Measurements from ENCODE around the gene CPD. TPM values are rescaled to one million over a fixed set of nuclear protein-coding genes. Genes with fewer than 3 reads are reported as not detected.

Gene CPD
- total RNA-seq, 1 donor from 2014 or later = 68.9 TPM

DNA sequence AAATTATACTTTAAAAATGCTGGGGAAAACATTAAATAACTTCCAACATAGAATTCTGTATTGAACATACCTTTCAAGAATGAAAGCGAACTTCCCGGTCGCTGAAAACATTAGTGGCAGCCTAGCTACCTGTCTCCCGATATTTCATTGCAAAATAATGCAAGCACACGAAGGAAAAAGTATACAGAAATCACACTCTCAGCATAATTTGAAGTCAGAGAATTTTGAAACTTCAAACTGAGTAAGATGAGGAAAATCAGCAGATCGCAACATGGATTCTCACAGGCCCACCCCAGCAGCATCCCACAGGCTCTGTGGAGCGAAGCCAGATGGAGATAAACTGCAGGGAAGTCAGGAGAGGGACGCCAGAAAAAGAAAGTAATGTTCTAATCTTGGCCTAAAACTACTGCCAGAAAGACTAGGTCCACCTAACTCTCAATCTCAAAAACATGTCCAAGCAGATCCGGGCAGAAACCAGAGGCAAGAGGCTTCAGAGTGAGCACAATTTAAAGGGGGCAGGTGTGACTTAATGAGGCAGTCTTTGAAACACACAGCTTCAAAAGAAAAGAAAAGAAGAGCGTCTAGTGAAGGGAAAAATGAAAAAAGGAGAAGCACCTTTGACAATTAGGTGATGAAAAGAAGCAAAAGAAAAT, 93.6 kb downstream of the CPD start:
- H3K27ac ChIP-seq = no peak overlapping the region
- no peaks in the 10 kb centered on the region for H3K9me3 ChIP-seq
- ATAC-seq = no peak
- TF ChIP-seq, protein P1, sequence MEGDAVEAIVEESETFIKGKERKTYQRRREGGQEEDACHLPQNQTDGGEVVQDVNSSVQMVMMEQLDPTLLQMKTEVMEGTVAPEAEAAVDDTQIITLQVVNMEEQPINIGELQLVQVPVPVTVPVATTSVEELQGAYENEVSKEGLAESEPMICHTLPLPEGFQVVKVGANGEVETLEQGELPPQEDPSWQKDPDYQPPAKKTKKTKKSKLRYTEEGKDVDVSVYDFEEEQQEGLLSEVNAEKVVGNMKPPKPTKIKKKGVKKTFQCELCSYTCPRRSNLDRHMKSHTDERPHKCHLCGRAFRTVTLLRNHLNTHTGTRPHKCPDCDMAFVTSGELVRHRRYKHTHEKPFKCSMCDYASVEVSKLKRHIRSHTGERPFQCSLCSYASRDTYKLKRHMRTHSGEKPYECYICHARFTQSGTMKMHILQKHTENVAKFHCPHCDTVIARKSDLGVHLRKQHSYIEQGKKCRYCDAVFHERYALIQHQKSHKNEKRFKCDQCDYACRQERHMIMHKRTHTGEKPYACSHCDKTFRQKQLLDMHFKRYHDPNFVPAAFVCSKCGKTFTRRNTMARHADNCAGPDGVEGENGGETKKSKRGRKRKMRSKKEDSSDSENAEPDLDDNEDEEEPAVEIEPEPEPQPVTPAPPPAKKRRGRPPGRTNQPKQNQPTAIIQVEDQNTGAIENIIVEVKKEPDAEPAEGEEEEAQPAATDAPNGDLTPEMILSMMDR (IDR thresholded peaks at IDR 0.05) = no peak
- intact Hi-C loops (cut with DNase I) = no loop called here
- no peak overlapping the region for H3K4me3 ChIP-seq
- DNase-seq = no peak
- no peaks in the 10 kb centered on the region for H3K27me3 ChIP-seq (ENCODE audit: low read depth)
- H3K4me1 ChIP-seq = peaks cover 6% of the 10 kb centered on the region
- H3K36me3 ChIP-seq = no peaks in the 10 kb centered on the region

DNA sequence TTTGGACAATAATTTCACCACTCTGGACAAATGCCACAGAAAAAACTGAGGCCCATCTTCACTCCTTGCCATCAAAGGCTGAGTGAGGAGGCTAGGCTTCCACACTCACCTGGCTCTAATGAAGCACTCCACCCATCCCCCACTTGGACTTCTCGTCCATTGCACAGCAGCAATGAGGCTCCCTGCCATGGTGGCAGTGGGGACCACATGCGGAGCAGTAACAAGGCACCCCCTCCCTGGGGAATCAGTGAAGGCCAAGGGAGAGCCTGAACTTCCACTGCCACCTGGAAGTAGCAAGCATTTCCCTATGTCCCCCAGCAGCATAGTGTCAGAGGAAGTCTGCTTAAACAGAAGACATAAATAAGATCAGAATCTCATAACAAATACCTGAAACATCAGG, 96.5 kb downstream of the CPD start:
- DNase-seq (no peak), ATAC-seq (no peak)
- Histone ChIP-seq H3K4me3 (no peak overlapping the region), H3K9me3 (no peaks in the 10 kb centered on the region), H3K27me3 (ENCODE audit: low read depth) (no peaks in the 10 kb centered on the region), H3K36me3 (peaks cover 13% of the 10 kb centered on the region), H3K4me1 (peaks cover 21% of the 10 kb centered on the region), H3K27ac (no peak overlapping the region)
- intact Hi-C loops (cut with DNase I) = no loop called here
- TF ChIP-seq, protein P1 (IDR thresholded peaks at IDR 0.05) = no peak

DNA sequence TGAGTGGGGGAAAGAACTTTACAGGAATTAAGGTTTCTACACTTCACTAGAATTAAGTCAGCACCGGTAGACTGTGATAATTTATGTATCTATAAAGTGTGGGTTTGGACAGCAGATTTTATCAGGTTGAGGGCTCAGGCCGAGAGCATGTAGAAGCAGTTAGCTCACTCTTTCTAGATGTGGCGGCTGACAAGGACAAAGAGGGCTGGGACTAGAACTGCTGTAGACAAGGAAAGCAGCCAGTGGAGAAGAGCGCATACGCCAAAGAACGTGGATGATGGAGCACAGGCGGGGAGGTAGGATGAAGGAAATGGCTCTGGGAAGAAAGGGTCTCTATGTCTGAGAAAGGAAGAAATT, 98.0 kb downstream of the CPD start:
- ATAC-seq (peak; percentile 10 to 14), DNase-seq (no peak)
- intact Hi-C loops (cut with DNase I) = no loop called here
- peak overlapping the region; percentile 92 for H3K27ac ChIP-seq
- peaks cover 21% of the 10 kb centered on the region for H3K4me1 ChIP-seq
- H3K36me3 ChIP-seq = peaks cover 28% of the 10 kb centered on the region
- H3K9me3 ChIP-seq = no peaks in the 10 kb centered on the region
- H3K27me3 ChIP-seq (ENCODE audit: low read depth) = no peaks in the 10 kb centered on the region
- peak overlapping the region; percentile 69 for H3K4me3 ChIP-seq
- TF ChIP-seq, protein P1 (IDR thresholded peaks at IDR 0.05) = no peak

DNA sequence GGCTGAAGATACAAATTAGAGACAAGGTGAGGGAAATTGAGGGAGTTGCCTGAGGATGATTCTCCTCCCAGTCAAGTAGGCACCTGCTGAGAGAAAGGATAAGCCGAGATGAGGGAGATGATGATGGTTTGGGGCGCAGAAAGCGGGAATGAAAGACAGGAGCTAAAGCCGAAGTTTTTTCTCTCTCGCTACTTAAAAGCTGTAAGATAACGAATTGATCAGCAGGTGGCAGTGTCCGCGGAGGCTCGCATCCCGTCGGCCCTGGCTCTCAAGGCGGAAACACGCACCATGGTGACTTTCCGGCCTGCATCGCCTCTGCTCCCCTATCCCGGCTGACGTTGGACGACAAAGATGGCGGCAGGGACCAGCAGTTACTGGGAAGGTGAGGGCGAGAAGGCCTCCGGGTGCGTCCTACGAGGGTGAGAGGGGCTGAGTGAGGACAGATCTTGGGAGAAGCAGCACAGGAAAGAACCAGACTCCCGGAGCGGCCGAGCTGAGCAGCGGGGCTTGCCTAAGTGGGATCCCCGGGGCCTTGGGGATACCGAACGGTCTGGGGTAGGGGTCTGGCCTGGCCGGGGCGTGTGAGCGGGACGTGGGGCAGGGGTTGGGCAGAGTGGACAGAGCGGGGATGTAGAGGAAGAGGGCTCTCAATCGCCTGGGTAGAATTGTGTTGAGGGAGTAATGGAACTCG, 98.5 kb downstream of the CPD start, which contains the start of gene GOSR1:
TSS of gene GOSR1 (plus strand) at position 326 of the 691 bp plus-strand sequence. CDS start at position 352, 26 bp downstream.
- peaks cover 33% of the 10 kb centered on the region for H3K36me3 ChIP-seq
- DNase-seq (peak; percentile 96), ATAC-seq (peak; percentile 100)
- TF ChIP-seq, protein P1 (IDR thresholded peaks at IDR 0.05) = peak; percentile 78
- H3K27ac ChIP-seq = peak within 1 kb of the TSS; percentile 92
- intact Hi-C loops (cut with DNase I) = no loop called here
- no peaks in the 10 kb centered on the region for H3K27me3 ChIP-seq (ENCODE audit: low read depth)
- H3K9me3 ChIP-seq = no peaks in the 10 kb centered on the region
- peaks cover 21% of the 10 kb centered on the region for H3K4me1 ChIP-seq
- H3K4me3 ChIP-seq = peak within 1 kb of the TSS; percentile 69

DNA sequence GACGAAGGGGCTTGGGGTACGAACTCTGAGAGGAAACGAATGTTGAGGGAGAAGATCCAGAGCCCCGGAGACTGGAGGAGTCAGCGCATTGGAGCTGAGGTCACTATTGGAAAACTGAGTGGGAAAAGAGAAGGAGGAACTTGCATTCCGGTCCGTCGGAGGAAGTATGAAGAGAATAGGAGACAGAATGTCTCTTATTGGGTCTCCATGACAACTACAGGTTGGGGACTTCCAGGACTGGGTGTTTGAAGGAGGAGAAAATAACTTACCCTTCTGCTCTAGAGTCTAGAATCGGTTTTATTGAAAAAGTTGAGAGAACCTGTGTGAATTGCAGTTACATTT, 99.0 kb downstream of the CPD start:
- H3K36me3 ChIP-seq = peaks cover 38% of the 10 kb centered on the region
- no peak for DNase-seq
- ATAC-seq = peak; percentile 23 to 70
- TF ChIP-seq, protein P1 (IDR thresholded peaks at IDR 0.05) = no peak
- no peaks in the 10 kb centered on the region for H3K9me3 ChIP-seq
- intact Hi-C loops (cut with DNase I) = no loop called here
- no peaks in the 10 kb centered on the region for H3K27me3 ChIP-seq (ENCODE audit: low read depth)
- peak overlapping the region; percentile 69 for H3K4me3 ChIP-seq
- H3K4me1 ChIP-seq = peaks cover 21% of the 10 kb centered on the region
- peak overlapping the region; percentile 92 for H3K27ac ChIP-seq
